GF-D8 (cell line): ENCODE measurements around the gene CROCC2.

Experiments
- DNase-seq: peaks from one replicate; lab custom pipeline; 2025; lab: John Stamatoyannopoulos, UW

CROCC2 gene

DNA sequence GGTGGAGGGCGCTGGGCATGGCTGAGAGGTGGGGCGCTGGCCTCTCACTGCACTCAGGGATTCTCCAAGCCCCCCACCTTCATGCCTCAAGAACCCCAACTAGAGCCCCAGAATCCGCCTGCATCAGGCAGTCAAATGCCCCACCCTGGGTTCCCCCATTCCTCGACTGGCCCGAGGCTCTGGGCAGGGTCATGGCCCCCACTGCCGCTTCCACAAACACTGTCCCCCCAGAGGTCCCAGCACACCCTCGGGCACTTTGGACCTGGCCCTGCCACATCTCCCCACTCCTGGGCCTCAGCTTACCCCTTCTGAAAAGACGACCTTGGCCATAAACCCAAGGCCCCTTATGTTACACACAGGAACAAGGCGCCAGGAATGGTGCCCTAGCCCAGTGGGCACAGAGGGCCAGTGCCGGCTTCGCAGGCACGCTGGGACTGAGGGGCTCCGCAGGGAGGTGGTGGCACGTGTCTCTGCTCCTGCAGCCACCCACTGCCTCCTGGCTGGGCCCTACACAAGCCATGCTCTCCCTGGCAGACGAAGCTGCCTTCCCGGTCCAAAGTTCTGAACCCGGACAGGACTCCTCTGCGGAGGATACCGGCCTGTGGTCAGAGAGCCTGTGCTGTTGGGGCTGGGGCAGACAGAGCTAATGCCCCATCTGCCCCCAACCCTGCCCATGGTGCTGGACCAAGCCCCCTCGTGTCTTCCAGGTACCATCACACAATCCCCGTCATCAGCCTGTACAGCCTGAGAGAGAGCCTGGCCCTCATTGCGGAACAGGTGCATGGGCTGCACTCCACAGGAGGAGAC, 30.7 kb upstream of the CROCC2 start:
- DNase-seq = no peak

DNA sequence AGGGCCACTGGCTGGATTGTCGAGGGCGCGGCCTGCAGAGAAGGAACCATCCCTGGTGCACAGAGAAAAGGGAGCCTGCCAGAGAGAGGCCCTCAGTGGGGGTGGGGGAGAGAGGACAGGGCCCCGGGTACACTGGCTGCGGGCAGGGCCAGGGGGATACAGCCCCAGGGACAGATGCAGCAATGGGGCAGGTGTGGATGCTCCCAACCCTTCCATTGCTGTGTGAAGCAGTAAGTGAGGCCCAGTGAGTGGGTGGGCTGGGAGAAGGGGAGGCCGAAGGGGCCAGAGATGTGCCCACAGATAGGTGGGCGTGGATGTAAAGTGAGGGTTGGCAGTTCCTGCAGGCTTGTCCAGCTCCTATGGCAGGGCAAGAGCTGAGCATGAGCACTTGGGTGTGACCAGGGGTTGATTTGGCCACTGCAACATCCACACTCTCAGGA, 30.1 kb upstream of the CROCC2 start:
- no peak for DNase-seq

DNA sequence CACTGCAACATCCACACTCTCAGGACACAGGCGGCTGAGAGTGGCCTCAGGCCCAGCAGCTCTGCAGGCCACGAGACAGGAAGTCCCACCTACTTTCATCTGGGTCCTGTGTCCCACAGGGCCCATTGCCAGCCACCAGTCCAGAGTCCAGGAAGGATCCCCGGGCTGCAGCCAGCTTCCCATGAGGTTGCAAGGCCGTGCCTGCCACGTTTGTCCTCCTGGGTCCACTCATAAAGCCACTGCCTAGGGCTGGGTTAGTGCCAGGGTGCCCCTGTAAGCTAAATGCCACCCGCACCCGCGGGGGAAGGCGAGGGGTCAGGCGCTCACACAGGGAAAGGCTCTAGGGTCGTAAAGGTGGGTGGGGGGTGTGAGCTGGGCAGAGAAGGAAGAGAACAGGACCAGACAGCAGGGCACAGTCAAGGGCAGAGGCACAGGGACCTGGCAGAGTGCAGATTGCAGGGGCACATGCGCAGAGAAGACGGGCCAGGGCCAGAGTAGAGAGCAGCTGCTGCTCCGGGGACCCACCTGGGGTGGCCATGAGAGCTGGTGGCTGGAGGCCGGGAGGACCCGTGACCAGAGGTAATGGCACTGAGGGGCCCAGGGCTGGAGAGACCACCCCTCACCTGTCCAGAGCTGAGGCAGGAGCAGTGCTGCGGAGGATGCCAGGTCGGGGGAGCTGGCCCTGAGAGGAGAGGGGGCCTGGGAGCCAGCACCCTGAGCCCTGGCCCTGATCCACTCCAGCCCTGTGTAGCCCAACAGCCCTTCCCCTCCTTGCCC, 29.5 kb upstream of the CROCC2 start:
- no peak for DNase-seq

DNA sequence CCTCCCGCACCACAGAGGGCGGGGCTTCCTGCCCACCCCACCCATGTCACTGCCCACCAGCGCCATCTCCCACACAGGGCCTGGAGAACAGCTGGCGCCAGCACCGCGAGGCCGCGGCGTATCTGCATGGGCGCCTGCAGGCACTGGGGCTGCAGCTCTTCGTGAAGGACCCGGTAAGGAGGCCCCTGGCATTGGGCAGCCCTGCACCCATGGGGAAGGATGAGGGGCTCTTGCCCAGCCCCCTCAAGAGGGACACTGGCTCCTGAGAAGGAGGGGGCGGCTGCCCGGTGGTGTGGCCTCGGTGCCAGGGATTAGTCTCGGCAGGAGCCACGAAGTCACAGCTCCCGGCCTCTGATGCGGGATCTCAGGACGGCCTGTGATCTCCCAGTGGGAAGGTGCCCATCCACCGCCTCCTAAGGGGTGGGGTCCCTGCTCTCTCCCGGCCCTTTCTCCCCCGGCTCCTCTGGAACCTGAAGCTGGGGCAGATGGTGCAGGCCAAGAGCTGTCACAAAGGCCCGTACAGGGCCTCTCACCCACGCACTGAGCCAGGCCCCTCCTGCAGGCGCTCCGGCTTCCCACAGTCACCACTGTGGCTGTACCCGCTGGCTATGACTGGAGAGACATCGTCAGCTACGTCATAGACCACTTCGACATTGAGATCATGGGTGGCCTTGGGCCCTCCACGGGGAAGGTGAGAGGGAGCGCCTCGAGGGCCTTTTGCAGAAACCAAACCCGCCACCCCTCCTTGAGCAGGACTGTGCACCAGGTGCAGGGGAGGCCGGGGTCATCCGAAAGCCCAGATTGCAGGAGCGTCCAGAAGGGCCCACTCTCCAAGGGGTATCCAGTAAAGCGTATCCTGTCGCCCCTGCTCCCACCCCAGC, 28.4 kb upstream of the CROCC2 start:
- no peak for DNase-seq

DNA sequence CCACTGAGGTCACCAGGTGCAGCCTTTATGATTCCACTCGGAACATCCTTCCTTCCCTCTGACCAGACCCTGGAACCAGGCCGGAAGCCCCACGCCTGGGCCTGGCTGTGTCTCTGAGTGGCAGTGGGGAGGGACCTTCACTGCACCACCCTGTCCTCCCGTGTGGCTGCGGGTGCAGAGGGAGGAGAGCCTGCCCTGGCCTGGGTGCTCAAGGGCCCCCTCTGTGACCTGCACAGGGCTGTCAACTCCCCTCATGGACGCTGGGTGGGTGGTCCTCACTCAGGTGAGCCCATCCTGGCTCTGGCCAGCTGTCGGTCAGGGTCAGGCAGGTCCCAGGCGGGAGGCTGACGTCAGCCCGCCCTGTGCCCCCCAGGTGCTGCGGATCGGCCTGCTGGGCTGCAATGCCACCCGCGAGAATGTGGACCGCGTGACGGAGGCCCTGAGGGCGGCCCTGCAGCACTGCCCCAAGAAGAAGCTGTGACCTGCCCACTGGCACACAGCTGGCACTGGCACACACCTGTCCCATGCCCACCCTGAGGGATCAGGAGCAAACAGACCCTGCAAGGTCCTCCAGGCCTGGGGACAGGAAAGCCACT, 27.7 kb upstream of the CROCC2 start:
- no peak for DNase-seq

DNA sequence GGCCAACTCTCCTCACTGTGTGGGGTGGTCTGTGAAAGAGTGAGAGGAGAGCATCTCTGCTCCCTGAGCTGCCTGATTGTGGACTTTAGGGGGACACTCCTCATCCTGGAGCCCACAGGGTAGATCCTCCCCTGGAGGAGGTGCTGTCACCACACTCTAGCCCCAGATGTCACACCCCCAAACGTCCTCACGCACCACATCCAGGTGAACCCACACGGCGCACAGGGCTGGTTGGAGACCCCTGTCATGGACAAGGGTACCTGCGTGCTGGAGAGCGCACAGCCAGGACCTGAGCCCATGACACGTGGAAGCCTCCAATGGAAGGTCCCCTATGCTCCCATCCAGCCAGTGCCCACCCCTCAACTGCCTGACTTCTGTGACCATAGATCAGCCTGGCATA, 27.0 kb upstream of the CROCC2 start:
- no peak for DNase-seq

DNA sequence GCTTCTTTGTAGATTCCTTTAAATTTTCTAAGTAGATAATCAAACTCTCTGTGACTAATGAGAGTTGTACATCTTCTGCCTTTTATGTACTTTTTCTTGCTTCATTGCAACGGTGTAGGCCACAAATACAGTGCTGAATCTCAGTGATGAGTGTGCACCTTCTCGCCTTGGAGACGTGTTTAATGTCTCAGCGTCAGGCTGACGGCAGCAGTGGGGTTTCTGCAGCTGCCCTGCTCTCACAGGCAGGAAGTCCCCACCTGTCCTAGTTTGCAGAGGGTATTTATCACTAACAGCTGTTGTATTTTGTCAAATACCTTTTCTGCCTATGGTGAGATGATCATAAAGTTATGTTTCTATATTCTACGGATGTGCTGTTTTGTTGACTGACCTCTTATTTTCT, 24.2 kb upstream of the CROCC2 start:
- no peak for DNase-seq

DNA sequence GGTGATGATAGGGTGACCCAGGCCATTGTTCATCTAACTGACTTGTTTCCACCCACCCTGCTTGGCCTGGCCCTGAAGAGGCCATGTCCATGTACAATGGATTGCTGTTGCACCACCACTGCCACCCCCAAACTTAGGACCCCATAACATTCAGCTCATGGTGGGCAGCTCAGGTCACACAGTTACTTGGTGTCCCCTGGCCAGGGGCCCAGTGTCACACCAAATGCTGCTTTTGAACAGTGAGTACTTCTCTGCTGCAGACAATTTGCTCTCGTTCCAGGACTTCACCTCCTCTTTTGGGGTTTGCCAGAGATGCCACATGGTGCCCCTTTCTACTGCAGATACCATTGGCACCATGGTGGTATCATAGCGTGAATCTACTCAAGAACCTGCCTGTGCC, 21.9 kb upstream of the CROCC2 start:
- DNase-seq = no peak

DNA sequence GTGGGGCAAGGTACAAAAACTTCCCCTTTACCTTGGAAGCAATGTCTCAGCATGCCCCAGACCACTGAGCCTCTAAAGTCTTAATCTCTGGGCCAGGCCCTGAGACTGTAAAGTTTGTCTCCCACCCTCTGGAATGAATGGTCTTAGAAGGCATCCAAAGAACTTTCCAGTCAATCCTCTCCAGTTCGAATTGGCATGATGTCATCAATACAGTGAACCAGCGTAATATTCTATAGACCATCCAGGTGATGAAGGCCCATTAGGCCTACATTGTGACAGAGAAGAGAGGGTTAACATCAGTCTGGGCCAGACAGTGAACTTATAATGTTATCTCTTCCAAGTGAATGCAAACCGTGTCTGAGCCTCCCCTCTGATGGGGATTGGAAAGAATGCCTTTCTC, 21.4 kb upstream of the CROCC2 start:
- DNase-seq = no peak

DNA sequence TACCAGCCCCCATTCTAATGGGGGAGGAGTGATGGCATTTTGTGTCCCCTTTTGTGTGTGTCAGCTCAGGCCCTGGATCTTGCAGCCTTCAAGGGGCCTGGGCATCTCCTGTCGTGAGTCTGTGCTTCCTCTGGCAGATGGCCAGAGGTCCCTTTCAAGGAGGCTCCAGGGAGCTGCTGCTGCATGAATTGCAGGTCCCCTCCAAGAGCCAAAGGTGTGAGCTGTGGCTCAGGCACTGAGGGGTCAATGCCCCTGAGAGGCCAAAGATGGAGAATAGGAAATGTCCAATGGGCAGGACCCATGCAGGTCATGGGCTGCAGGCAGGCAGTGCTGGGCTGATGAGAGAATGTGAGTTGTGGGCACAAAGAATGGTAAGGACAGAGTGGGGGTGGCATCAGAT, 20.6 kb upstream of the CROCC2 start:
- DNase-seq = no peak

DNA sequence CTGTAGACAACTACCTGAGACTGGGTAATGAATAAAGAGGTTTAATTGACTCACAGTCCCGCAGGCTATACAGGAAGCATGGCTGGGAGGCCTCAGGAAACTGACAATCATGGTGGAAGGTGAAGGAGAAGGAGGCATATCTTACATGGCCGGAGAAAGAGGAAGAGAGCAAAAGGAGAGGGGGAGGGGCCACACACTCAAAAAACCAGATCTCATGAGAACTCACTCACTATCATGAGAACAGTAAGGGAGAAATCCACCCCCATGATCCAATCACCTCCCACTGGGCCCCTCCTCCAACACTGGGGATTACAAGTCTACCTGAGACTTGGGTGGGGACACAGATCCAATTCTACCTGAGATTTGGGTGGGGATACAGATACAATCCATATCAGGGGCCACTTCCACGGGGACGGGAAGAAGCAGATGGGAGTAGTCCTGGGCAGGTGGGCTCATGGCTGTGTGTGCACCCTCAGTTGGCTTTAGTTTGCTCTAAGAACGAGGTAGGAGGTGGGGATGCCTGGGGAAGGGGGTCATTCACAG, 20.0 kb upstream of the CROCC2 start:
- DNase-seq = peak; percentile 64

DNA sequence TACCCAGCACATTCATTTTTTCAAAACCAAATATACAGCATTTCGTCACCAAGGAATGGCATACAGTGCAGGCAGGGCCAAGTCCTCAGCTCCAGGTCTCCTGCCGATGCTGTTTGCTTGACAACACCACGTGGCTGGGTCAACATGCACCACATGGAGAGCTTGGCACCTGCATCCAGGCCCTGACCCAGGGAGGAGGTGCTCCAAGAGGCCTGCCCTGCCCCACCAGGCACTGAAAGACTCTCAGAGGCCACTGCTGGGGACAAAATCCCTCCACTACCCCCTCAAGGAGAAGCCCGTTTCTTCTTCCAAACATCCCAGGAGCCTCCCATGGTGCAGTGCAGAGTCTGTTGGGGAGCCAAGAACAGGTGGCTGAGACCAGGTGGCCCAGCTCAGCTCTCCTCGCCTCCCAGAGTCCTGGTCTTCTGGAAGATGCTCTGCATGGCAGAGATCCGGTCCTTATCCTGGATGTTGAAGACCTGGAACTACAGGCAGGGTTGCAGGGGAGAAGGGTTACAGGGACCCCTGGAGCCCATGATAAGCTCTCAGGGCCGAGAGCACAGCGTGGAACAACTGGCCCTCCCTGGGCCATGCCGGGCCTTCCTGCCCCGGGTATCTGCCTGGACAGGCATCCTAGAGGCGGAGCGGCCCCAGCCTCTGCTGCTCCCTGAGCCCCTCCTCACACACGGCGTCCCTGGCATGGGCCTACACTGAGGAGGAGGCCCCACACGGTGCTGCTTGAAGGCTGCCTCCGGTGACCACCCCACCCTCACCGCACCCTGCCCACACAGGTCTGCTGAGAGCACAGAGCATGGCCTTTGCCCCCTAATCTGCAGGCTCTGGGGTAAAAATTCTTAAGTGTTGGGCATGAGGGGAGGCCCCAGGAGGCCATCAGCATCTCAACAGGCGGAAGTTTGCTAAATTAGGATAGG, 19.2 kb upstream of the CROCC2 start:
- no peak for DNase-seq

DNA sequence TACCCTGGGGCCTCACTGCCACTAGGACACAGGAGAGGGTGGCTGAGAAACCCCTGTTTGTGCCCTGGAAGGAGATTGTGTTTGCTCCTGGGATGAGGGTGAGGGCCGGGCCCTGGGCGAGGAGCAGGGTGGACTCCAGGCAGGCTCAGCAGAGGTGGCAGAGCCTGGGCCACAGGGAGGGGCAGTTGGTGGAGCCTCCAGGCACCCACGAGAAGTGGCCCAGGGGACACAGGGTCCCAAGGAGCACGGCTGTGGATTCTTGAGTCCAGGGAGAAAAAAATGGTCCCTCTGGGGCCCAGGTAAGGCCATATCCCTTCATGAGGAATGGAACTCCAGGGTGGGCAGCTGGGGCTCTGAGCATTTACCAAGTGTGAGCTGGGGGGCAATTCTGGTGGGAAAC, 18.5 kb upstream of the CROCC2 start:
- DNase-seq = no peak

DNA sequence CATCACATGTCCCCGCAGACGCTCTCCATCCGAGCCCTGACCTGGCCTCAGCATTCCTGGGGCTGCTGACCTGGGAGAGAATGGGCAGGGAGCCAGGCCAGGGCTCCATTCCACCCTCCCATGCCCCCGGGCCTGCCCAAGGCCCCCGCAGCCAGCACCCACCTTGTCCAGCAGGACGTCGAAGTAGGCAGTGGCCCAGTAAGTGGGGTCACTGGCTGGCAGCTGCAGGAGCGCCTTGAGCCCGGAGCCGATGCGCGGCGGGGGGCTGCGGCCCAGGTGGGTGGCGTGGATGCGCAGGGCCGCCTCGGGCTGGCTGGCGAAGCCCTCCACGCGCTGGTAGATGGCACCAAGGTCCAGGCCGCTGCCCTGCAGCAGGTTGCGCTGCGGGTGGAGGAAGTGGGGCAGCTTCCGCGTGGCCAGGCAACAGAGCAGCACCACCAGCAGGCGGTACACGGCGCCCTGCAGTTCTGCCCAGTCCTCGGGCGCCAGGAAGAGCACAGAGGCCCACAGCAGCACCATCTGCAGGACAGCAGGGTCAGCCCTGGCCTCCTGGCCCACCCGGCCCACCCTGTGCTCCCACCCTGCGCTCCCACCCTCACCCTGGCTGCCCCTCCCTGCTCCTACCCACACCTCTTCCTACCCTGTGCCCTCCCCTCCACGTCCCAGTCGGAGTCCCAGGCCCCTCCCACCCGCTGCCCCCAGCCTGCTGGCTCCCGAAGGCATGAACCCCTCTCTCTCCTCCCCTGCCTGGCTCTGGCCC, 17.8 kb upstream of the CROCC2 start:
- DNase-seq = no peak

DNA sequence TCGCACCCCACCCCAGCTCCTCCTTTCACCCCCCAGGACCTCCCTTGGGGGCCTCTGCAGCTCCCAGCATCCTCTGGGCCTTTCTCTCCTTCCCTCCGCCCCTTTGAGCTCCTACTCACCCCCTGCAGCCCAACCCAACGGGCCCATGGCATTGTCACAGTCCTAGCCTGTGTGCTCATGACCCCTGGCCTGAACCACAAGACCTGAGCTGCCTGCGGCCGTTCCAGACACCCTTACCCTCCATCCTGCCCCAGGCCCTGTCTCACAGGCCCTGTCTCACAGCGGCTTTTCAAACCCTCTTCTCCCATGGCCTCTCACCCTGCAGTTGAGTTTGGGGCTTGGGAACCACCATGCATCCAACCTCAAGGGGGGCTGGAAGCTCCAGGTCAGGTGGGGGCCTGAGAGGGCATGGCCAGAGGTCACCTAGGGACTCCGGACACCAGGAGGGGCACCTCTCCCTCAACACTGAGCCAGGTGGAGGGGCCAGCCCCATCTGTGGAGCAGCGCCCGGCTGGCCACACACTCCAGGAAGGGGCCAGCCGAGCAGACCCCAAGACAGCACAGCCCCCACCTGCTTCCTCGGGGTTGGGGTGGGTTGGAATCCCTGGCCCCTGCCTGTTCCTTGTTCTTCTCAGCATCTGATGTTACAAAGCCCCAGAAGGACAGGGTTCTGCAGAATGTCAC, 17.1 kb upstream of the CROCC2 start:
- DNase-seq = no peak

DNA sequence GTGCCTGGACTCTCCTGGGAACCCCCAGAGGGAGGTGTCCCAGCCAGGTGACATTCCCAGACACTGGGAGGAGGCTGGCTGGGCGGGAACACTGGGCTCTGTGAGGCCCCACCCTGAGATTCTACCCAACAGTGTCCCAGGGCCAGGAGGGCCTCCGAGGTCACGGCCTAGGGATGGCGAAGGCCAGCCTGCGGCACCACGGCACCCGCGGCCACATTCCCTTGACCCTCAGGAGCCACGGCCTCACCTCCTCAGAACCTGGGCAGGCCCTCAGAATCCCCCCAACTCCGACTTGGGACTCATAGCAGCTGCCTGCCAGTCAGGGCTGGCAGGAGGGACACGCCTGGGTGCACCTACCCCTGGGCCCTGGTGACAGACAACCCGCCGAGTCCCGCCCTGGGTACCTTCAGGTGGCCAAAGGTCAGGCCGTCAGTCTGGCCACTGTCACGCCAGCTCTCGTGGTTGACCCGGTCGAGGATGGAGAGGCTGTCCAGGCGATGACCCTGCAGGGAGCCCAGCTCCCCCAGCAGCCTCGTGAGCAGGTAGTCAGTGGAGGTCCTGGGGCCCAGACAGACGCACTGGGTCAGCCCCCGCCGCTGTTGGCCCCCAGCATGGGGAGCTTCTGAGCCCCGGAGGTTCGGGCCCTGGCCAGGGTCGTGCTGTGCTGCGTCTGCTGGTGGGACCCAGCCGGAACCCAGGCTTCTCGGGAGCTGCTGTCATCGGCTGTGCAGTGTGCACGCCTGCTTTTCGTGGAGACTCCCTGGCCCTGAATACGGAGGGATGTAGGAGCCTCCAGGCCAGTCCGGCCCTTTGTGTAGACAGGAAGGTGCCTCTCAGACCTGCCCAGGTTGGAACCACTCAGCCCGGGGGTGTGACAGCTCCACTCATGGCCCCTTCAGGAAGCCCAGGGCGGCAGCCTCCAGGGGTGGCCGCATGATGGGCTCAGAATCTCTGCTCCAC, 16.3 kb upstream of the CROCC2 start:
- no peak for DNase-seq

DNA sequence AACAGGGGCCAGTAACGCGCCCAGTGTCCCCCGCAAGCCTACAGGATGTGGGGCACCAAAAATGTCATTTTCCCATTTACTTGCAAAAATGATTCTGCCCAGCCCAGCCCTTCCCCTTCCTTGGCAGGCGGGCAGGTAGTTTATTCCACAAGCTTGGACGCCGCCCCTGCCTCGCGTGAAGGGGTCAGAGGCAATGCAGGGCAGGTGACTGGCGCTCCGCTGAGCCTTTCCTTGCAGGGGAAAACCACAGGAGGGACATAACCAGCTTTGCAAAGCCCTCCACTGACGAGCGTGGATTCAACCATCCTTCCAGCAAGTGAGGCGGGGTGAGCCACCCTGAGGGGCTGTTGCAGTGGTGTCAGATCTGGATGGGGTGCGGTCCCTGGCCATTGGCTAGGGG, 15.4 kb upstream of the CROCC2 start:
- DNase-seq = no peak
